Lower lobe of right lung (tissue), 2 donors: ENCODE data around the gene SLC17A9. TPM values are rescaled to one million over a fixed set of nuclear protein-coding genes. Genes with fewer than 3 reads are reported as not detected.
A peak's percentile ranks its signal among the peaks of the same experiment; 100 is the strongest.

Source experiments
- ATAC-seq, 2 donors: fragments of 200-7000 bp; cut with Tn5 transposase; one replicate each; pipeline ENCODE4 v1.9.1; 2020 to 2022; ENCODE audit warnings: mild to moderate bottlenecking in 2 of 2, moderate library complexity in 2 of 2
- DNase-seq: peaks from one replicate; pipeline ENCODE4 v3.0.0-alpha.2; 2020
- H3K27ac ChIP-seq: fragments of 200-600 bp; one replicate; pipeline ENCODE4 v1.8.0; 2022
- H3K27me3 ChIP-seq: fragments of 200-600 bp; one replicate; pipeline ENCODE4 v1.8.0; 2022; ENCODE audit warnings: low read depth
- H3K36me3 ChIP-seq: fragments of 200-600 bp; one replicate; pipeline ENCODE4 v1.8.0; 2022; ENCODE audit warnings: mild to moderate bottlenecking
- H3K4me1 ChIP-seq: fragments of 200-600 bp; one replicate; pipeline ENCODE4 v1.8.0; 2022
- H3K4me3 ChIP-seq: fragments of 200-600 bp; one replicate; pipeline ENCODE4 v1.8.0; 2022; ENCODE audit warnings: mild to moderate bottlenecking
- H3K9me3 ChIP-seq: fragments of 200-600 bp; one replicate; pipeline ENCODE4 v1.8.0; 2022
- intact Hi-C: fragments of 100-400 bp; cut with DNase I; formaldehyde crosslinking; loops from one replicate; pipeline ENCODE4 v1.11.0; 2022
- total RNA-seq: library from RNA; stranded (reverse); fragmentation: NEBNext Ultra II Directional; extraction: Animal tissue kit (Norgen Biotek cat#: 25700); gene quantifications from one replicate; pipeline ENCODE4 v1.2.1, GENCODE V29; 2021
- TF ChIP-seq, protein P1 (sequence below): fragments of 200-600 bp; IDR thresholded peaks from one replicate; pipeline ENCODE4 v1.8.0; 2022; ENCODE audit warnings: antibody characterized with exemption, mild to moderate bottlenecking
- donor health status: DM: no; HTN: yes; CAD: no; lungs with severe emphysema.

Gene SLC17A9
- total RNA-seq, 1 donor from 2014 or later: 10.4 TPM

DNA sequence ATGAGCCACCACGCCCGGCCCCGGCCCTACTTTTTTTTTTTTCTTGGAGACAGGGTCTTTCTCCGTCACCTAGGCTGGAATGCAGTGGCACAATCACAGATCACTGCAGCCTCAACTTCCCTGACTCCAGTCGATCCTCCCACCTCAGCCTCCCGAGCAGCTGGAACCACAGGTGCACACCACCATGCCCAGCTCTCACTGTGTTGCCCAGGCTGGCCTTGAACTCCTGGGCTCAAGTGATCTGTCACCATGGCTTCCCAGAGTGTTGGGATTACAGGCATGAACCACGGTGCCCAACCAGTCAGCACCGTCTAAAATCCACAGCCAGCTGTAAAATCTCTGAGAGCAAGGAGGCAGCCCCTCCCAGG is 17.4 kb downstream of the SLC17A9 start:
- Histone ChIP-seq H3K36me3 (no peaks in the 10 kb centered on the region), H3K4me1 (peaks cover 7% of the 10 kb centered on the region), H3K27me3 (peaks cover 44% of the 10 kb centered on the region), H3K27ac (no peak overlapping the region), H3K9me3 (no peaks in the 10 kb centered on the region), H3K4me3 (no peak overlapping the region)
- ATAC-seq (no peak), DNase-seq (no peak)
- TF ChIP-seq, protein P1, sequence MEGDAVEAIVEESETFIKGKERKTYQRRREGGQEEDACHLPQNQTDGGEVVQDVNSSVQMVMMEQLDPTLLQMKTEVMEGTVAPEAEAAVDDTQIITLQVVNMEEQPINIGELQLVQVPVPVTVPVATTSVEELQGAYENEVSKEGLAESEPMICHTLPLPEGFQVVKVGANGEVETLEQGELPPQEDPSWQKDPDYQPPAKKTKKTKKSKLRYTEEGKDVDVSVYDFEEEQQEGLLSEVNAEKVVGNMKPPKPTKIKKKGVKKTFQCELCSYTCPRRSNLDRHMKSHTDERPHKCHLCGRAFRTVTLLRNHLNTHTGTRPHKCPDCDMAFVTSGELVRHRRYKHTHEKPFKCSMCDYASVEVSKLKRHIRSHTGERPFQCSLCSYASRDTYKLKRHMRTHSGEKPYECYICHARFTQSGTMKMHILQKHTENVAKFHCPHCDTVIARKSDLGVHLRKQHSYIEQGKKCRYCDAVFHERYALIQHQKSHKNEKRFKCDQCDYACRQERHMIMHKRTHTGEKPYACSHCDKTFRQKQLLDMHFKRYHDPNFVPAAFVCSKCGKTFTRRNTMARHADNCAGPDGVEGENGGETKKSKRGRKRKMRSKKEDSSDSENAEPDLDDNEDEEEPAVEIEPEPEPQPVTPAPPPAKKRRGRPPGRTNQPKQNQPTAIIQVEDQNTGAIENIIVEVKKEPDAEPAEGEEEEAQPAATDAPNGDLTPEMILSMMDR: no peak
- intact Hi-C loops: no loop called here

DNA sequence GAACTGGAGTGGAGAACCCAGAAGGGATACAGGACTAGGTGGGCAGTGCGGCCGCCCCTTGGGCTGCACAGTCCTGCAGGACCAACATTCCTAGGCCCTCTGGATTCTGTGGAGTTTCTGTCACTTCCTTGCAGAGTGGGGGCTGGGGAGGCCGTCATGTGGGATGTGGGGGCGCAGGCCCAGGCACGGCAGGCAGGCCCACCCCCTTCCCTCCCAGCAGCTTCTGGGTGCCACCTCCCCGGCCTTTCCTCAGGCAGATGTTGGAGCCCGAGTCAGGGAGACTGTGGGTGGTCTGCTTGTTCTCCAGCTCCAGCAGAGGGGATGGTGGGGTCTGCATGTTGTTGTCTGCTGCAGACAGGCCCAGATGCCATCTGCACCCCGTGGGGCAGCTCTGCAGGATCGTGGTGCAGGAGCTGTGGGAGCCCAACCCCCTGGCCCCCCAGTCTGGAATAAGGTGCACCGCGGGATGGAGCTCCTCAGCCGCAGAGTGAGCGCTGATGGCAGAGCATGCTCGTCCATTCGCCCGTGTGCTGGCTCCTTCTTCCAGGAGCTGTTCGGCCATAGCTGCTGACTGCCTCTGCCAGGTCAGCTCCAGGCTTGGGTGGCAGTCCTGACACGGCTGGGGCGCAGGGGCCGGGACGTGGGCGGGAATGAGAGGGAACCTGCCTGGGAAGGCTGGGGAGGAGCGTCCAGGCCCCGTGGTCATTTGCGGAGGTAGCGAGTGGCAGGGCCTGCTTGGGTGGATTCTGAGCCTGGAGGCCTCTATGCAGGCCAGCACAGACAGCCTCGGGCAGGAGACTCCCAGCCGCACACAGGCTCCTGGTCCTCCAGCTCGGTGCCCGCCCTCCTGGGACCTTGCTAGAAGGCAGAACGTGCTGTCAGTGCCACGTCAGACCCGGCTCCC is 18.1 kb downstream of the SLC17A9 start:
- TF ChIP-seq, protein P1: no peak
- Histone ChIP-seq H3K9me3 (no peaks in the 10 kb centered on the region), H3K36me3 (no peaks in the 10 kb centered on the region), H3K4me1 (peaks cover 7% of the 10 kb centered on the region), H3K27ac (no peak overlapping the region), H3K27me3 (peaks cover 51% of the 10 kb centered on the region), H3K4me3 (no peak overlapping the region)
- DNase-seq (no peak), ATAC-seq (no peak)
- intact Hi-C loops: no loop called here

DNA sequence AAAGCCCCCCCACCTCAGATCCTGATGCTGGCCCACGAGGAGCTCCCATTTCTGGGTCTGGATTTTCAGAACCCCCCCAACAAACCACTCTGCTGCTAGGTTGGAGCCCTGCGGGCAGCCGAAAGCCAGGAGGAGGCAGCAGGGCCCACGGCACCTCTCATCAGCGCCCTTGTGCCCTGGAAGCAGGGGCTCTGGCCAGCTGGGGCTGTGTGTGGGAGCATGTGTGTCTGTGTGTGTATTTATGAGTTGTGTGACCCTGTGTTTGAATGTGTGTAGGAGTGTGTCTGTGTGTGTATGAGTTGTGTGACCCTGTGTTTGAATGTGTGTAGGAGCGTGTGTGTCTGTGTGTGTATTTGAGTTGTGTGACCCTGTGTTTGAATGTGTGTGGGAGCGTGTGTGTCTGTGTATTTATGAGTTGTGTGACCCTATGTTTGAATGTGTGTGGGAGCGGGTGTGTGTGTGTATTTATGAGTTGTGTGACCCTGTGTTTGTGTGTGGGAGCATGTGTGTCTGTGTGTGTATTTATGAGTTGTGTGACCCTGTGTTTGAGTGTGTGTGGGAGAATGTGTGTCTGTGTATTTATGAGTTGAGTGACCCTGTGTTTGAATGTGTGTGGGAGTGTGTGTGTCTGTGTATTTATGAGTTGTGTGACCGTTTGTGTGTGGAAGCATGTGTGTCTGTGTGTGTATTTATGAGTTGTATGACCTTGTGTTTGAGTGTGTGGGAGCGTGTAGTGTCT is 18.9 kb downstream of the SLC17A9 start:
- Histone ChIP-seq H3K27ac (no peak overlapping the region), H3K36me3 (no peaks in the 10 kb centered on the region), H3K4me1 (peaks cover 7% of the 10 kb centered on the region), H3K27me3 (peaks cover 56% of the 10 kb centered on the region), H3K4me3 (no peak overlapping the region), H3K9me3 (no peaks in the 10 kb centered on the region)
- DNase-seq: no peak
- no peak for ATAC-seq
- intact Hi-C loops: no loop called here
- TF ChIP-seq, protein P1: no peak

DNA sequence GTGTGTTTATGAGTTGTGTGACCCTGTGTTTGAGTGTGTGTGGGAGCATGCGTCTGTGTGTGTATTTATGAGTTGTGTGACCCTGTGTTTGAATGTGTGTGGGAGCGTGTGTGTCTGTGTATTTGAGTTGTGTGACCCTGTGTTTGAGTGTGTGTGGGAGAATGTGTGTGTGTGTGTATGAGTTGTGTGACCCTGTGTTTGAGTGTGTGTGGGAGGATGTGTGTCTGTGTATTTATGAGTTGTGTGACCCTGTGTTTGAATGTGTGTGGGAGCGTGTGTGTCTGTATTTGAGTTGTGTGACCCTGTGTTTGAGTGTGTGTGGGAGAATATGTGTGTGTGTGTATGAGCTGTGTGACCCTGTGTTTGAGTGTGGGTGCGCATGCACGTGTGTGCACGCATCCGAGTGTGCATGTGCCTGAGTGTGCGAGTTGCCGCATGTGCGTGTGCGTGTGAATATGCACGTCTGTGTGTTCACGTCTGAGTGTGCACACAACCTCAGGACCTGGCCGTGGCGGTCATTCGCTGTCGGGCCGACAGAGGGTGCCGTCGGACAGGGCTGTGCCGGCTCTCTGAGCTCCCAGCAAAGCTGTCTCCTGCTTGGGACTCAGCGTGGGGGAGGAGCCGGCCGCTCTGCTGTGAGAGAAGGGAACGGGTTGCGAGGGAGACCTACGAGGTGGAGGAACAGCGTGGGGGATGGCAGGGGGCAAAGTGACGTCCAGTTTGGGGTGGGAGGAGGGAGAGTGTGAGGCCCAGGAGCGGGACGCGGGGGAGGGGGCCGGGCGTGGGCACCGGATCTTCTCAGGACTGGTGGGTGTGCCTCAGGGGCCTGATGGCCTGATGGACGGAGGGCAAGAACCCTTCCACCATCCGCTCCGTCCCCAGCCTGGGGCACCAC is 19.7 kb downstream of the SLC17A9 start:
- peak overlapping the region; percentile 30 for H3K4me3 ChIP-seq
- H3K4me1 ChIP-seq: peaks cover 7% of the 10 kb centered on the region
- intact Hi-C loops: no loop called here
- TF ChIP-seq, protein P1: peak; percentile 82
- no peaks in the 10 kb centered on the region for H3K36me3 ChIP-seq
- no peaks in the 10 kb centered on the region for H3K9me3 ChIP-seq
- H3K27me3 ChIP-seq: peaks cover 64% of the 10 kb centered on the region
- peak; percentile 90 for DNase-seq
- H3K27ac ChIP-seq: no peak overlapping the region
- ATAC-seq: peak; percentile 94 to 95
